C4-2B (cell line): ENCODE results near the gene PEPD.

Source experiments
- H3K27ac ChIP-seq: fragments of 450-650 bp; 2 replicates; pipeline ENCODE4 v1.5.1; 2017
- CTCF ChIP-seq: fragments of 450-650 bp; conservative IDR thresholded peaks from 2 replicates; pipeline ENCODE4 v1.5.1; 2017; ENCODE audit warnings: mild to moderate bottlenecking
- ZFX ChIP-seq: fragments of 450-650 bp; IDR thresholded peaks from 2 replicates; pipeline ENCODE4 v1.6.1; 2017

Gene PEPD

GRCh38 chr19:33382982-33383381, 138.6 kb downstream of the PEPD start:
- TF ChIP-seq ZFX (no peak), CTCF (no peak)
- no peak overlapping the region for H3K27ac ChIP-seq

GRCh38 chr19:33382006-33382405, 139.6 kb downstream of the PEPD start:
- TF ChIP-seq CTCF (no peak), ZFX (no peak)
- H3K27ac ChIP-seq: no peak overlapping the region

- no peak overlapping the region for H3K27ac ChIP-seq
- no peak for TF ChIP-seq ZFX
- no peak for TF ChIP-seq CTCF
Observed at GRCh38 chr19:33381101-33381500, 140.5 kb downstream of the PEPD start.

GRCh38 chr19:33379151-33379829, 142.3 kb downstream of the PEPD start:
- TF ChIP-seq CTCF (no peak), ZFX (no peak)
- H3K27ac ChIP-seq: no peak overlapping the region

- no peak overlapping the region for H3K27ac ChIP-seq
- no peak for TF ChIP-seq CTCF
- TF ChIP-seq ZFX: no peak
Observed at GRCh38 chr19:33377586-33378475, 143.8 kb downstream of the PEPD start.

- no peak for TF ChIP-seq ZFX
- no peak for TF ChIP-seq CTCF
- H3K27ac ChIP-seq: no peak overlapping the region; the same call in 1 of the 2 replicates
Observed at GRCh38 chr19:33376941-33377557, 144.5 kb downstream of the PEPD start.

- no peak overlapping the region for H3K27ac ChIP-seq
- no peak for TF ChIP-seq ZFX
- TF ChIP-seq CTCF: no peak
Observed at GRCh38 chr19:33376423-33376822, 145.2 kb downstream of the PEPD start.
